Measurements from ENCODE around the gene EBI3. TPM values are rescaled to one million over a fixed set of nuclear protein-coding genes. Genes with fewer than 3 reads are reported as not detected.
"Not testable (repeated sequence)": the region's sequence is repeated elsewhere in the genome, so short reads cannot be mapped to it uniquely, and the experiment has no call there.

The EBI3 gene
- total and polyA plus RNA-seq, 12 donors: 0.44 to 18.0 (median 6.2) TPM

DNA sequence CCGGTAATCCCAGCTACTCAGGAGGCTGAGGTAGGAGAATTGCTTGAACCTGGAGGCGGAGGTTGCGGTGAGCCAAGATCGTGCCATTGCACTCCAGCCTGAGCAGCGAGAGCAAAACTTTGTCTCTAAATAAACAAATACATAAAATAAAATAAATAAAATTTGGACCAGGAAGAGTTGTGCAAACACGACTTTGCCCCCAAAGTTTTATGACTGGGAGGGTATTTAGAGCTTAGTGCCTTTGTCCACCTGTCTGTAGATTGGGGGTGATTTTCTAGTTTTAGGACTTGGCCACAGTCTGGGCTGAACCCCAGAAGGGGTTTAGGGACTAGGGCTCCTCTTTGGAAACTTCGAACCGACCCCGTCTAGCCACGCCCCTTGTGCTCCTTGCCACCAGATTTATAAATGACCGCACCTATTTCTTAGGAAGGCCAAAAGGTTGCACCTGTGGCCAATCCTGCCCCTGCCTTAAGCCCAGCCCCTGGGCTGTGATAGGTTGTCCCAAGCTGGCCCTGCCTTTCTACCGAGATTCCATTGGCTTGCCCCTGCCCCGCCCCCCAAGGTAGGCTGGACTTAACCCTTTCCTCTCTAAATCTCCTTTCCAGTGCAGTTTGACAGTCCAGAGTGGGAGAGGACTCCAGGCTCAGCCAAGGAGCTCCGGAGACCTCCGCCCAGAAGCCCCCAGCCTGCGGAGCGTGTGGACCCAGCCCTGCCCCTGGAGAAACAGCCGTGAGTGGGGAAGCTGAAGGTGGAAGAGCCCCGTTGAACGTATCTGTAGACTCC, 55.0 kb downstream of the EBI3 start:
- 35 to 46% (median 38%) methylated on average over 16 to 20 of the region's 20 CpGs for WGBS, 4 donors

DNA sequence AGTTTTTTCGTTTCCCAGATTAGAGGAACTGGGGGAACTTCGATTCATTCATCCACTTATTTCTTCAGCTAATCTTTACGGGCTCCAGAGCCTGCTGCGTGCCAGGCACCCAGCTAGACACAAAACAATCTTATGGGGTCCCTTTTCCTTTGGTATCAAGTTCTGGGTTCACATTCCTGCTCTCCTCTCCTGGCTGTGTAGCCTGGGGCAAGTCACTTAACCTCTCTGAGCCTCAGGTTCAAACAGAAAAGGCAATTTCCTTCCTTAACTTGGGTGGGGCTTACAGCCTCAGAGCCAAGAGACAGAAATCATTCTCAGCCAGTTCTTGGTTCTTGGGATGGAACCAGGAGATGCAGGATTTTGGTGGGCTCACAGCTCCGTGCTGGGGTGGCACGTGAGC, 55.7 kb downstream of the EBI3 start:
- Histone ChIP-seq H3K27me3 (peaks cover 9% of the 10 kb centered on the region), H3K9me3 (replicated peaks in 1 of 3) (no peaks in the 10 kb centered on the region), H3K4me3 (no peak overlapping the region), H3K4me1 (replicated peaks in 1 of 2) (no peaks in the 10 kb centered on the region), H3K27ac (no peak overlapping the region), H3K36me3 (replicated peaks in 1 of 2) (no peaks in the 10 kb centered on the region)
- intact Hi-C loops (cut with DNase I): no loop called here
- DNase-seq: no peak
- no peak for TF ChIP-seq CTCF (IDR thresholded peaks at IDR 0.05)
- TF ChIP-seq POLR2A (IDR thresholded peaks at IDR 0.05): no peak
- 63 to 76% (median 66%) methylated on average over 5 to 6 of the region's 6 CpGs for WGBS, 4 donors

More for the DNA sequence above, 55.0 kb downstream of the EBI3 start:
- H3K27me3 ChIP-seq: peaks cover 15% of the 10 kb centered on the region
- peaks cover 3 to 5% of the 10 kb centered on the region in 2 donors for H3K4me1 ChIP-seq (replicated peaks in 1 of 2)
- intact Hi-C loops (cut with DNase I): no loop called here
- H3K27ac ChIP-seq: no peak overlapping the region
- TF ChIP-seq CTCF (IDR thresholded peaks at IDR 0.05): no peak
- TF ChIP-seq POLR2A (IDR thresholded peaks at IDR 0.05): no peak
- no peaks in the 10 kb centered on the region for H3K36me3 ChIP-seq (replicated peaks in 1 of 2)
- no peaks in the 10 kb centered on the region for H3K9me3 ChIP-seq (replicated peaks in 1 of 3)
- no peak for DNase-seq
- H3K4me3 ChIP-seq: no peak overlapping the region

DNA sequence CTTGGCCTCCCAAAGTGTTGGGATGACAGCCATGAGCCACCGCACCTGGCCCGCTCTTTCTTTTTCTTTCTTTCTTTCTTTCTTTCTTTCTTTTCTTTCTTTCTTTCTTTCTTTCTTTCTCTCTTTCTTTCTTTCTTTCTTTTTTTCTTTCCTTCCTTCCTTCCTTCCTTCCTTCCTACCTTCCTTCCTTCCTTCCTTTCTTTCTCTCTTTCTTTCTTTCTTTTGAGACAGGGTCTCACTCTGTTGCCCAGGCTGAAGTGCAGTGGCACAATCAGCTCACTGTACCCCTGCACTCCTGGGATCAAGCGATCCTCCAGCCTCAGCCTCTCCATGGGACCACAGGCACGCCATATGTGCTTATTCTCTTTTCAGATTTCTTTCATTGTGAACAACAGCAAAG, 56.8 kb downstream of the EBI3 start:
- intact Hi-C loops (cut with DNase I); DNase-seq; H3K4me1 ChIP-seq (replicated peaks in 1 of 2); H3K36me3 ChIP-seq (replicated peaks in 1 of 2); H3K4me3 ChIP-seq; H3K27me3 ChIP-seq; H3K9me3 ChIP-seq (replicated peaks in 1 of 3); H3K27ac ChIP-seq: not testable (repeated sequence)
- 89 to 91% (median 89%) methylated on average over 4 of the region's 4 CpGs for WGBS, 4 donors

Other genes with a start within 250 kb of the EBI3 start
- 1,000 to 10,000 TPM; 1,439 to 3,482 (median 2,137) TPM for gene EEF2, start 244.1 kb upstream of the EBI3 start, total RNA-seq
- 1,000 to 10,000 TPM in 2 of 3 donors, 100 to 1,000 TPM in 1; 752 to 2,793 (median 1,120) TPM for gene EEF2, start 244.1 kb upstream of the EBI3 start, polyA plus RNA-seq
- 10 to 100 TPM; 16.6 to 40.7 (median 27.7) TPM for gene PIAS4, start 221.8 kb upstream of the EBI3 start, total RNA-seq
- gene PIAS4, start 221.8 kb upstream of the EBI3 start, polyA plus RNA-seq: 10 to 100 TPM; 13.7 to 22.3 (median 21.2) TPM
- 10 to 100 TPM in 8 of 9 donors, 1 to 10 TPM in 1; 4.5 to 77.2 (median 57.4) TPM for gene ZBTB7A, start 162.6 kb upstream of the EBI3 start, total RNA-seq
- gene ZBTB7A, start 162.6 kb upstream of the EBI3 start, polyA plus RNA-seq: 10 to 100 TPM in 2 of 3 donors, 1 to 10 TPM in 1; 7.1 to 22.5 (median 10.6) TPM
- gene MAP2K2, start 105.4 kb upstream of the EBI3 start, total RNA-seq: 100 to 1,000 TPM in 7 of 9 donors, 10 to 100 TPM in 2; 81.5 to 188 (median 140) TPM
- 100 to 1,000 TPM; 114 to 369 (median 336) TPM for gene MAP2K2, start 105.4 kb upstream of the EBI3 start, polyA plus RNA-seq
- gene CREB3L3, start 75.9 kb upstream of the EBI3 start, total RNA-seq: 10 to 100 TPM in 1 of 9 donors, 1 to 10 TPM in 2, under 1 TPM in 3, not detected in 3; 0.38 to 30.4 (median 1.4) TPM
- gene CREB3L3, start 75.9 kb upstream of the EBI3 start, polyA plus RNA-seq: 1 to 10 TPM in 2 of 3 donors, under 1 TPM in 1; 0.60 to 4.4 (median 1.0) TPM
- gene SIRT6, start 47.0 kb upstream of the EBI3 start, total RNA-seq: 10 to 100 TPM in 8 of 9 donors, 1 to 10 TPM in 1; 7.8 to 39.2 (median 21.9) TPM
- 10 to 100 TPM in 2 of 3 donors, 1 to 10 TPM in 1; 2.8 to 72.8 (median 53.7) TPM for gene SIRT6, start 47.0 kb upstream of the EBI3 start, polyA plus RNA-seq
- 1 to 10 TPM; 1.1 to 9.9 (median 3.2) TPM for gene ANKRD24, start 46.8 kb upstream of the EBI3 start, total RNA-seq
- 10 to 100 TPM in 2 of 3 donors, 1 to 10 TPM in 1; 1.1 to 17.2 (median 14.7) TPM for gene ANKRD24, start 46.8 kb upstream of the EBI3 start, polyA plus RNA-seq
- gene YJU2, start 17.6 kb downstream of the EBI3 start, total RNA-seq: 10 to 100 TPM; 14.0 to 34.4 (median 23.9) TPM
- 10 to 100 TPM; 19.9 to 81.2 (median 45.3) TPM for gene YJU2, start 17.6 kb downstream of the EBI3 start, polyA plus RNA-seq
- 1 to 10 TPM in 2 of 9 donors, under 1 TPM in 1, not detected in 6; 0.67 to 4.1 (median 1.8) TPM for gene SHD, start 49.7 kb downstream of the EBI3 start, total RNA-seq
- gene SHD, start 49.7 kb downstream of the EBI3 start, polyA plus RNA-seq: under 1 TPM; 0.07 to 0.80 (median 0.24) TPM
- gene TMIGD2, start 72.9 kb downstream of the EBI3 start, total RNA-seq: under 1 TPM in 1 of 9 donors, not detected in 8; 0.25 TPM
- gene TMIGD2, start 72.9 kb downstream of the EBI3 start, polyA plus RNA-seq: under 1 TPM in 2 of 3 donors, not detected in 1; 0.17 to 0.24 TPM
- gene FSD1, start 75.1 kb downstream of the EBI3 start, total RNA-seq: 1 to 10 TPM in 4 of 9 donors, under 1 TPM in 2, not detected in 3; 0.34 to 2.4 (median 1.1) TPM
- gene FSD1, start 75.1 kb downstream of the EBI3 start, polyA plus RNA-seq: 1 to 10 TPM in 2 of 3 donors, under 1 TPM in 1; 0.46 to 7.2 (median 3.0) TPM
- gene STAP2, start 109.3 kb downstream of the EBI3 start, total RNA-seq: 100 to 1,000 TPM in 1 of 9 donors, 10 to 100 TPM in 6, 1 to 10 TPM in 2; 5.7 to 106 (median 35.8) TPM
- 10 to 100 TPM in 2 of 3 donors, 1 to 10 TPM in 1; 6.7 to 63.1 (median 39.8) TPM for gene STAP2, start 109.3 kb downstream of the EBI3 start, polyA plus RNA-seq
- 10 to 100 TPM in 6 of 9 donors, 1 to 10 TPM in 3; 4.5 to 37.5 (median 15.6) TPM for gene MPND, start 114.0 kb downstream of the EBI3 start, total RNA-seq
- gene MPND, start 114.0 kb downstream of the EBI3 start, polyA plus RNA-seq: 10 to 100 TPM in 2 of 3 donors, 1 to 10 TPM in 1; 7.0 to 52.3 (median 38.5) TPM
- 100 to 1,000 TPM in 1 of 9 donors, 10 to 100 TPM in 8; 45.5 to 112 (median 83.8) TPM for gene SH3GL1, start 171.0 kb downstream of the EBI3 start, total RNA-seq
- gene SH3GL1, start 171.0 kb downstream of the EBI3 start, polyA plus RNA-seq: 100 to 1,000 TPM in 1 of 3 donors, 10 to 100 TPM in 2; 20.9 to 104 (median 96.4) TPM
- 10 to 100 TPM in 2 of 9 donors, 1 to 10 TPM in 7; 3.4 to 14.6 (median 8.7) TPM for gene CHAF1A, start 173.1 kb downstream of the EBI3 start, total RNA-seq
- 1 to 10 TPM; 4.0 to 8.2 (median 7.3) TPM for gene CHAF1A, start 173.1 kb downstream of the EBI3 start, polyA plus RNA-seq
- gene UBXN6, start 228.3 kb downstream of the EBI3 start, total RNA-seq: 100 to 1,000 TPM; 113 to 317 (median 268) TPM
- gene UBXN6, start 228.3 kb downstream of the EBI3 start, polyA plus RNA-seq: 100 to 1,000 TPM in 2 of 3 donors, 10 to 100 TPM in 1; 53.9 to 257 (median 250) TPM
- 10 to 100 TPM; 29.9 to 54.6 (median 34.9) TPM for gene HDGFL2, start 242.8 kb downstream of the EBI3 start, total RNA-seq
- 10 to 100 TPM; 22.0 to 74.7 (median 55.8) TPM for gene HDGFL2, start 242.8 kb downstream of the EBI3 start, polyA plus RNA-seq

Measured in adrenal gland (tissue), 12 donors.